ENCODE data around the gene DNM3.
"Not testable (repeated sequence)": the region's sequence is repeated elsewhere in the genome, so short reads cannot be mapped to it uniquely, and the experiment has no call there.

Gene DNM3

DNA sequence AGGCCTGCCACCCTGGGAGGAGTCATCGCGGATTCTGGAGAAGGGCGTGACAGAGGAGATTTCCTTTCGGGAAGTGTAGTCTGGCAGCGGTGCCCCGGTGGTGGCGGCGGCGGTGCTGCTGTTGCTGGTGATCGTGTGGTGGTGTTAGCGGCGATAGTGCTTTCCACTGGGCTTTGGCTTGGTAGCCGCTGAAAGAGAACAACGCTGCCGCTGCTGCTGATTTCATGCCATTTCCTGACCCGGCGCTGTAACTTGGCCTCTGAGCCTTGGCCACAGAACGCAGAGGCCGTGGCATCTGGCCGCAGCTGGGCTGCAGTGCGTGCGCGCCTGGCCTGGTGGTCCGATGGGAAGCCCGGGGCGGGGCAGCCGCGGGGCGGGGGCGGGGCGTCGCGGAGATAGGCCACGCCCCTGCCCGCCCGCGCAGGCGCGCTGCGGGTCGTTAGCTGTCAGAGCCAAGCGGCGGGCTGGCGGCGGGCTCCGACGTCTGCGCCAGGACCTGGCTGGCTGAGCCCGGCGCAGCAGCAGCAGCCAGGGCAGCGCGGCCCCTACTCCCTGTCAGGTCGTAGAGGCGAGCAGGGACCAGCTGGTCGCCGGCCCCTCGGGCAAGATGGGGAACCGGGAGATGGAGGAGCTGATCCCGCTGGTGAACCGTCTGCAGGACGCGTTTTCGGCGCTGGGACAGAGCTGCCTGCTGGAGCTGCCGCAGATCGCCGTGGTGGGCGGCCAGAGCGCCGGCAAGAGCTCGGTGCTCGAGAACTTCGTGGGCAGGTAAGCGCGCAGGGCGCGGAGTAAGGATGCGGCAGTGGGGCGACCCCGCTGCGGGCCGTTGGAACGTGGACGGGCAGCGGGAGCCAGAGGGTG, at the start of gene DNM3:
Gene DNM3, plus strand, starts transcription at position 449 of the 861 bp plus-strand sequence. Its CDS starts 159 bp downstream, at position 608.
- DNase-seq (ENCODE audit: low spot score), result peak; percentile 71

DNA sequence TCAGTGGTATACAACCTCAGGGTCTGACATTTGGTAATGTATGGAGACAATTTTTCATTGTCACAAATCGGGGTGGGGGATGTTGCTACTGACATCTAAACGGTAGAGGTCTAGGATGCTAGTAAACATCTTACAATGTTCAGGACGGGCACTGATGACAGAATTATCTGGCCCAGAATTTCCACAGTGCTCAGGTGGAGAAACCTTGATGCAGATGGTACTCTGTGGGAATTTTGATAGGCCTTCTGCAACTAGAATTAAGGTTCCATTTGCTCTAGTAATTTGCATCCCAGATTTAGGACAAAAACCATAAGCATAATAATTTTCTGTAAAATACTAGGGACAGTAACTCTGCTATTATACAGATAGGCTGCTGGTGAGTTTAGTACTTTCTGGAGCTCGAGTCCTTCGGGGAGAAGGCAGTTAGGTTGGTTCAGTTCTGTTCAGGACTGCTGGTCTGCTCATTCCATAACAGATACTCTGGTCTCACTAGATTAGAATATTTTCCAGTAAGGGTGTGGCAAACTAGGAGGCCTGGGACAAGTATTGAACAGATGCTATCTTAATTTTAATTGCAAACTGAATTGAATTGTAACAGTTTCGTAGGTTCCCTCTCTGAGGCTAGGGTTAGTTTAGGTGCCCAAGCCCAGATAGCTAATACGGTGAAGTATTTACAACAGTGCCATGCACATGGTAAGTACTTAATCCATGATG, 48.5 kb upstream of the DNM3 start:
- no peak for DNase-seq (ENCODE audit: low spot score)

DNA sequence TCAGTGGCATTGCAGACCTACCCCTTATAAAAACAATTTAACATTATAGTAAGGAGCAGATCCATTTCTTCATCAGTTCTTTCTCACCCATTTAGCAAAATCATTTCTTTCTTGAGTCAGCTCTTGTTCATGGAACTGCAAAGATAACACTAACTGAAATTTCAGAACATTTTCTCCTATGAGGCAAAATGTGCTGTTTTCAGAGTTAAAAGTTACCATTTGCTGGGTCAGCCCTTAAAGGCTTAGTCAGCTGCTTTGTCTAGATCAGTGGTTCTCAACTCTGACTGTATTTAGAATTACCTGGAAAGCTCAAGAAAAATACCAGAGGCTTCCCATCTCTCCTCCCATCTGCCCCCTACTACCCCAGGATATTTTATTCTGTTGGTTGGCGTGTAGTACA, 47.7 kb upstream of the DNM3 start:
- no peak for DNase-seq (ENCODE audit: low spot score)

DNA sequence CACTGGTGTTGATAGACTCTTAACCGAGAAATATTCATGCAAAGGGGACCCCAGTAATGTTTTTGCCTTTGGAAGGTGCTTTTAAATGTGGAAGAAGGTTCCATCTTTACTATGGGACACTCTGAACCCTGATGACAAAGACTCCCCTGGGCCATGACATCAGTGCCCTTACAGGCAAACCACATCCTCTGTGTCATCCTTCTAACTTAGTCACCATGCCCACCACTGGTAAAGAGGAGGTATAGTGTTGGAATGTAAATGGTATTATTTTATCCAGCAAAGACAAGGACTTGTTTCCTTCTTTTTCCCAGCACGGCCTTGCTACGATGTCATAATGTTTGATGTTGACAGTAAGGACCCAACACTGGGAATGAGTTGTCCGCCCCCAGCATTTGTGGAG, 47.2 kb upstream of the DNM3 start:
- peak; percentile 72 for DNase-seq (ENCODE audit: low spot score)

DNA sequence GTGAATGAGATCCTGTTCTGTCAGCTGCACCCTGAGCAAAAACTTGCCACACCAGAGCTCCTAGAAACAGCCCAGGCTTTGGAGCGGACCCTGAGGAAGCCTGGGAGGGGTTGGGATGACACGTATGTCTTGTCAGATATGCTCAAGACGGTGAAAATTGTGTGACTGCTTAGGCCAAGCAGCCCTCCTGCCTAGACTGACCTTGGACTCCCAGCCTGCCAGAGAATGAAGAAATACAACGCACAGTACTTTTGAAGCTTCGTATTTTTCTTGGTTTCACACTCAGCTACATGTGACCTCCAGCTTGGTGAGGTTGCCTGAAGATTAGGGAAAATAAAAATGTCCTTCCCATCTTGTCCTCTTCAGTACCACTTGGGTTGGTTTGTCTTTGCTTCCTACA, 44.7 kb upstream of the DNM3 start:
- no peak for DNase-seq (ENCODE audit: low spot score)

DNA sequence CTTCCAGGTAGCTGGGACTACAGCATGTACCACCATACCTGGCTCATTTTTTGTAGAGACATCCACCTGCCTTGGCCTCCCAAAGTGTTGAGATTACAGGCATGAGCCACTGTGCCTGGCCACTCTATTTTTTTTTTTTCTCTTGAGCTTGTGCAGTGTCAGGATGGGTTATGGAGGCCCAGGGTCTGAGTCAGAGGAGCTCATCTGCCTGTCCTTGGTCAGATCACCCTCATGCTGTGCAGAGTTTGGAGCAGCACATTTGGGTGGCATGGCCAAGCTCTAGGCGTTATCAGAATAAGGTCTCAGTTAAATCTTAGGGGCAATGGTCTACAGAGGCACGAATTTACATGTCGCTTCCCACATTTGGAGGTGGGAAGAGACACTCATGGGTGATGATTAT, 43.0 kb upstream of the DNM3 start:
- DNase-seq (ENCODE audit: low spot score), result no peak

DNA sequence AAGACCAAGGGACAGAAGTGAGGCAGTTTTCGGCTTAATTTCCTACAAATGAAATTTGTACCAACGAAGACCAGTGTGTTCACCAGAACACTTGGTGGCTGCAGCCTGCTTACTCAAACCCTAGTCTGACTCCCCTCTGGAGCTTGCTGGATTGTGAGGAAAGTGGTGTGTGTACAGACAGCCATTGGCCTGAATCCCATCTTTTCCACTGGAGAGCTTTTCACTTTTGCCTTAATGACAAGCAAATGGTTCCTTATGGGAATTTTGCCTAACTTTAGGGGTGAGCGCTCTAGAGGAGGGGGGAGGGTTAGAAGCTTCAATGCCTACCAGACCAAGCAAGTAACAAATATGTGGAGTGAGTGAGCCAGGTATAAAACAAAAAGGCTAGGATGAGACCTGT, 42.5 kb upstream of the DNM3 start:
- no peak for DNase-seq (ENCODE audit: low spot score)

DNA sequence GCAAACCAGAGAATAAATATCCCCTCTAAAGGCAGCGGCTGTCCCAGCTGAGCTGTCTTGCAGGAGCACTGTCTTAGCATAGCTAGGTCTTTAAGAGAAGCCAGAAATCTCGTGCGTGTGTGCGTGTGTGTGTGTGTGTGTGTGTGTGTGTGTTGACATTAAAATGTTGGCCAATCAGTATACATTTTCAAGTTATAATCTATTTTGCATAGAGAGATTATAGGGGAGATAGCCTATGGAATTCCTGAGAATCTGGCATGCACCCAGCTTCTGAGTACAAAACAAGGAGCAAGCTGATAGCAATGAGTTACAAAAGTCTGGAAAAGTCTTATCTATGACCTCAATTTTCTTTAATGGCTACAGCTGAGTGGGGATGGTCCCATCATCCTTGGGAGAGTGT, 42.1 kb upstream of the DNM3 start:
- no peak for DNase-seq (ENCODE audit: low spot score)

DNA sequence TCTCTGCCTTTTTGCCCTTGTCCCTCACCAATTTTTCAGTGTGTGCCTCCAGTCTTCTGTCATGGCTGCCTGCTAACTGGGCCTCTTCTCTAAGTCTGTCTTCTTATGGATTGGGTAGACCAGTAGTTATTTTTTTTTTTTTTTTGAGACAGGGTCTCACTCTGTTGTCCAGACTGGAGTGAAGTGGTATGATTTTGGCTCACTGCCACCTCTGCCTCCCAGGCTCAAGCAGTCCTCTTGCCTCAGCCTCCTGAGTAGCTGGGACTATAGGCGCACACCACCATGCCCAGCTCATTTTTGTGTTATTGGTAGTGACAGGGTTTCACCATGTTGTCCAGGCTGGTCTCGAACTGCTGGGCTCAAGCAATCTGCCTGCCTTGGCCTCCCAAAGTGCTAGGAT, 41.6 kb upstream of the DNM3 start:
- not testable (repeated sequence) for DNase-seq (ENCODE audit: low spot score)

DNA sequence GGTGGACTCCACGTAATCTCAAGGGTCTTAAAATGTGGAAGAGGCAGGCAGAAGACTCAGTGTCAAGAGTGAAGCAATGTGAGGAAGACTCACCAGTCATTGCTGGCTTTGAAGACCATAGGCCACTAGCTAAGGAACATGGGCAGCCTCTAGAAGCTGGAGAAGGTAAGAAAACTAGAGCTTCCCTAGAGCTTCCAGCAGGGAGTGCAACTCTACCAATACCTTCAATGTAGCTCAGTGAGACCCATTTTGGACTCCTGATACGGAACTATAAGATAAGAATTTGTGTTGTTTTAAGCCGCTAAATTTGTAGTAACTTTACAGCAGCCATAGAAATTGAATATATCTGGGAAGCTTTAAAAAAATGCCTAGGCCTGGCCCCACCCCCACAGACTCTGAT, 41.0 kb upstream of the DNM3 start:
- DNase-seq (ENCODE audit: low spot score), result no peak

DNA sequence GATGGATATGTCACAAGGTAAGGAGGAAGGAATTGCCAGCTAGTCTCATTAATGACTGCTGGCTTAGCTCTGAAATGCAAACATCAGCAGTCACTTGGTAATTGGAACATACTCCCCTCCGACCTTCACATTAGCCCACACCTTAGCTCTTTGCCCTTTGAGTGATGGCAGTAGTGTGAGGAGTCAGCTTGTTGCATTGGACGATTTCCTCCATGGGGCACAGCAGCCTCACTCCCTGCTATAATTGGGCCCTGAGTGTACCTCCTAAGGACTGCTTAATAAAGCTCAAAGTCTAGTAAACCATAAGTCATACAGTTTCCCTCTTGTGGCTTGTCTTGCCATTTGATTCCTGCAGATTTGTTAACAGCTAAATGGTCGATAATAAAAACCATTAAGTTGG, 40.4 kb upstream of the DNM3 start:
- DNase-seq (ENCODE audit: low spot score), result no peak

DNA sequence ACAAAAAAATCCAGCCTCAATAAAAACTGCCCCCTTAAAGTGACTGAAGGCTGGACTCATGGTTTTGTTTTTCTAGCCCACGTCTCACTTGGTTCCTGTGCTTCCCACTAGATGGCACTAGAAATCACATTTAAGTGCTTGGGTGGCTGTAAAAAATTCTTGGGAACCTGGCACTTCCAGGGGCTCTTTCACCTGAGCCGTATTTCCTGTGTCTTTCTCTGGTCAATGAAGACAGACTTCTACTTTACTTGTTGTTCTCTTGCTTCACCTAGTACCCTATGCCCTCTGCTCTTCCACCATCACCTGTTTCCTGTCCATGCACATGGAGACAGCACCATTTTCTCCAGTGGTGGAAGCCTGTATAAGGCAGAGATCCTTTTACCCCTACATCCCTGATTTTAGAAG, 39.8 kb upstream of the DNM3 start:
- DNase-seq (ENCODE audit: low spot score), result peak; percentile 40

DNA sequence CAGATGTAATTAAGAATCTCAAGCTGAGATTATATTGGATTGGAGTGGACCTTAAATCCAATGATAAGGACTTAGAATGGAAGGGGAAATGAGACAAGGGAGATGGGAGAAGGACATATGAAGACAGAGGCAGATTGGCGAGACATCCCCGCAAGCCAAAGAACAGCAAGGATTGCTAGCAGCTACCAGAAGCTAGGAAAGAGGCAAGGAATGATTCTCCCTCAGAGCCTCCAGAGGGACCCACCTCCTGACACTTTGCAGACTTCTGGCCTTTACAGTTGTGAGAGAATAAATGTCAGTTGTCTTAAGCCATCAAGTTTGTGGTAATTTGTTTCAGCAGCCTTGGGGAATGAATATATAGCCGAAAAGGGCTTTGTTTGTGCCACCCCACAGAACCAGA, 39.1 kb upstream of the DNM3 start:
- no peak for DNase-seq (ENCODE audit: low spot score)

DNA sequence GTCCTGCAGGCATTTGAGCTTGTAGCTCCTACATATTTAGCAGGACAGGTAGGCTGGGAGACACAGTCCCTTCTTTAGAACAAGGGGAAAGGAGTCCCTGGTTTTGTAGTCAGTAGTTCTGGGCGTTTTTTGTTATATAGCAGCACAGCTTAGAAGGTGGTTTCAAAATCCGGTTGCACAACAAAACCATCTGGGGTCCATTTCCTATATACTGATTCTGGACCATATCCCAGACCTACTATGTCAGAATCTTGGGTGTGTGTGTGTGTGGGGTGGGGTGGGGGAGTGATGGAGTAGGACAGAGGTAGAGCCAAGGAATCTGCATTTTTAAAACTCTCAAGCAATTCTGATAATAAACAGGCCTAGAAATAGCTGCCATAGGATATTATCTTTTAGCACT, 38.3 kb upstream of the DNM3 start:
- no peak for DNase-seq (ENCODE audit: low spot score)

DNA sequence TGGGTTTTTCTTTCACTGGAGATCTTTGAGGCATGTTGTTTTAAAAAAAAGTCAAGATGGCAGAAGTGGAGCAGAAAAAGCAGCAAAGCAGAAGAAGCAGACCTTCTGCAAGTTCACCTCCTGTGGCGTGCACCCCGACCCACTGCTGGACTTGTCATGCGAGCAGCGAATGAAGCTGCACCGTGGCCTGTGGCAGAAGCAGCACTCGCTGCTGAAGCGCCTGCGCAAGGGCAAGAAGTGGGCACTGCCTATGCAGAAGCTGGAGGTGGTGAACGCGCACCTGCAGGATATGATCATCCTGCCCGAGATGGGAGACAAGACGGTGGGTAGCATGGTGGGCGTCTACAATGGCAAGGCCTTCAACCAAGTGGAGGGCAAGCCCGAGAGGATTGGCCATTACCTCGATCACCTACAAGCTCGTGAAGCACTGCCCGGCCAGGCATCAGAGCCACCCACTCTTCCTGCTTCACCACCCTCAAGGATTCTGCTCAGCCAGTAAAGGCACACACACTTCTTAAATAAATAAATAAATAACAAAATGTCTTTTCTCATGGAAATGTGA, 37.8 kb upstream of the DNM3 start:
- DNase-seq (ENCODE audit: low spot score), result no peak

DNA sequence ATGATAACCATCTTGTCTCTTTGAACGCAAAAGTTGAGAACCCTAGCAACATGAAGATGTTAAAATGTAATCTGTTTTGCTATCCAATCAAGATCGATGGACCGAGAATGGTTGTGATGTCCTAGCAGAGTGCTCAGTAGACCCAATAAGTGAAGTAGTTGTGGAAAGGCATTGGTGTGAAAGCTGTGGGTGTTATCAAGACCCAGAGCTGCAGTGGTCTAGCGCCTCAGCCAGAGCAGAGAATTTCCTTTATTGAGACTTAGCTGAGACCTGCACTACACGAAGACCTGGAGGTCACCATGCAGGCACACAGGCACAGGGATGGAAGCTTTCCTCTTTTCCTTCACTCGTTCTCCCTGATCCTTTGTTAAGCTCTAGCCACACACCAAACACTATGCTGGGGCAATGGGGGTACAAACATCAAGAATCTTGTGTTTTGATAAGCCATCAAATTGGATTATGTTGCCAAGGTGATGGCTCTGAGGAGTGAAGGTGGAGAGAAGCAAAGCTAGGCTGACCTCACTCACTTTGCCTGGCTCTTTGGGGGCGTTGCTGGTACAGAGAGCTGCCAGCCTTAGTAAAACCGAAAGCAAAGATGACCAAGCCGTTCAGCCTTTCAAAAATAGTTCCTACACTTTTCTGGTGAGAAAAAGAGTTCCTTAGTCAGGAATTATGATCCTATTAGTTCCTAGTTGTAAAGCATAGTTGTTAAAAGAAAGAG, 35.7 kb upstream of the DNM3 start:
- peak; percentile 12 for DNase-seq (ENCODE audit: low spot score)

DNA sequence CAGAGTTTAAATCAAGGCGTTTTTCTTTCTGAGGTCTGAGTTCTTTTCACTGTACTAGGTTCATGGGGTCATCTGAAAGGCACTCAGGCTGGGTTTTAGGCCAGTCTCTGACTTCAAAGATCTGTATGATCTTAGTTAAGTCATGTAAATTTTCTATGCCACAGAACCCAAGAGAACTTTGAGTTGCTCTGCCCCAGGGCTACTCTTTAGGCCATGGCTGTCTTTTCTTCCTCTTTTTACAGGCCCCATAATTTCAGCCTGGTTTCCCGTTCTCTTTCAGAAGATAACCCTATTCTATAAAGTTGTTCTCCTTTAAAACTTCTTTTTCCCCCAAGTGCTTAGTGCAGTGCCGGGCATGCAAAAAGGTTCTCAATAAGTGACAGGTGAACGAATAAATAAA, 33.7 kb upstream of the DNM3 start:
- no peak for DNase-seq (ENCODE audit: low spot score)

DNA sequence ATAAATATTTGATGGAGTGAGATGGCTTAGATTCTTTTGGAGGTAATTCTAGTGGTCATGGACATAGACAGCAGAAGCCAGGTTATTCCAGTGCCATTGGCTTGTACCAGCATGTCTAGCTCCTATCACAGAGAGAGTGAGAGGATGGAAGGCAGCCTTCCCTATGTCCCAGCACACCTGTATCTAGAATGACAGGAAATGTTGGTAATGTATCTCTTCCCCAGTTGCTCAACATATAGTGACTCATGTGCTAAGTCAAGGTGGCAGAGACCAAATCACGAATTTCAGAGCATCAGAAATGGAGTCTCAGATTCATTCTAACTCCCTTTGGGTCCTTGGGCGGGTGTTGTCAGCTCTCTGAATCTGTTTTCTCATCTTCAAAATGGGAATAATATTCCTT, 31.5 kb upstream of the DNM3 start:
- no peak for DNase-seq (ENCODE audit: low spot score)

DNA sequence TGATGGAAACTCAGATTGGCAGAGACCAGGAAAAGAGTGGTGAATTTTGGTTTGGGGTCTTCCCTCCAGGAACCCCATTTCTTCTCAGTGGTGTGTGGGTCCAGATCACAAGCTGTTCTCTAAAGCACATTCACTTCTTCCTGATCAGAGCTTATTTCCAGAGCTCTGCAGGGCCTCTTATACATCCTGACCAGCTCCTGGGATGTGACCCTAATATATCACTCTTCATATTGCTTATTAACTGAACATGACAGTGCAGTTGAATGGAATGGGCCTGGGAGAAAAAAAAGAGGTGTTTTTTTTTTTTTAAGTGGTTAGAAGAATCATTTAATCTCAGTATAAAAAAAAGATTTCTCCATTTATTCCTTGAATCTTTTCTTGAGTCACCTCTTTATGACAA, 29.6 kb upstream of the DNM3 start:
- no peak for DNase-seq (ENCODE audit: low spot score)

DNA sequence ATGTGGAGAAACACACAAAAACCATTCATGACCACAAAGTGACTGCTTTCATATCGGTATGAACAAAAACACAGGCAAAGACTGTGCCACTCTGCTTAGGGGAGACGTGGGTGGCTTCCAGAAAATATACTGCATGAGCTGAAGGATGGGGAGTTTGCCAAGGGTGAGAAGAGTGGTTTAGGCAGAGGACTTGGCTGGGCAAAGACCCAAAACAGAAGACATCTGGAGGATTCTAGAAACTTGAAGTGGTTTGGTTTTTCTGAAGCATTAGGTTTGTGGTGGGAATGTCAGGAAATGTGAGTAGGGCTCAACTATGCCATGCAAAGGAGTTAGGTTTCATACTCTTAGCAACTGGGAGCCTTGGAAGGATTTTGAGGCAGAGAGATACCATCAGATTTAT, 26.6 kb upstream of the DNM3 start:
- no peak for DNase-seq (ENCODE audit: low spot score)

DNA sequence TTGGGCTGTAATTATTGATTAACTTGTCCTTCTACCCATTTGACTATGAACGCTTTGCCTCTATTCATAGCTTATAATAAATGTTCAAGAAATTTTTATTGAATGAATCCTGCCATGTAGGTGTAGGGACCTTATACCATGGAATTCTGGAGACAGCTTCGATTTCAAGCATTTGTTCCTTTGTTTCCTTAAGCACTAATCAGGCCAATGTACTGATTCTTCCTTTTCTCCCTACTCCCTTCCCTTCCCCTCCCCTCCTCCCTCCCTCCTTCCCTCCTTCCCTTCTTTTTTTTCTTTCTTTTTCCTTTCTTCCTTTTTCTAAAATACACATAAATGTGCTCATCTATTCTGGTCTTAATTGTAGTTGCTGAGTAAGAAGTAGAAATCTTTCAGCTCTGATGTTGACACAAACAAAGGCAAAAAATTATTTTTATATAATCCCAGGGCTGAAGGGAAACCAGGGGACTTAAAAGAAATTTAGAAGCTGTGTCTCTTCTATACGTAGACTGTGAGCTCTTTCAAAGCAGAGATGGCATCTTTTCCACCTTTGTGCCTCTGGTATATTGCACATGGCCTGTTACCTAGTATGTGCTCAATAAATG, 24.9 kb upstream of the DNM3 start:
- no peak for DNase-seq (ENCODE audit: low spot score)
